ENCODE results near the gene UBASH3B.

UBASH3B gene

GRCh38 chr11:122681070-122681469 lies 25.5 kb downstream of the UBASH3B start:
- no peak for DNase-seq

GRCh38 chr11:122681735-122682134 lies 26.2 kb downstream of the UBASH3B start:
- no peak for DNase-seq

GRCh38 chr11:122682464-122682863 lies 26.9 kb downstream of the UBASH3B start:
- no peak for DNase-seq

GRCh38 chr11:122685041-122685440 lies 29.5 kb downstream of the UBASH3B start:
- DNase-seq = no peak

- DNase-seq = no peak
Observed at GRCh38 chr11:122686111-122686510, 30.6 kb downstream of the UBASH3B start.

GRCh38 chr11:122690384-122690783 lies 34.9 kb downstream of the UBASH3B start:
- DNase-seq = no peak

- DNase-seq = no peak
Observed at GRCh38 chr11:122690801-122691548, 35.5 kb downstream of the UBASH3B start.

- DNase-seq = no peak
Observed at GRCh38 chr11:122691549-122692150, 36.1 kb downstream of the UBASH3B start.

- no peak for DNase-seq
Observed at GRCh38 chr11:122692444-122692843, 36.9 kb downstream of the UBASH3B start.

GRCh38 chr11:122695076-122695615 lies 39.6 kb downstream of the UBASH3B start:
- DNase-seq = no peak

GRCh38 chr11:122696662-122697061 lies 41.1 kb downstream of the UBASH3B start:
- DNase-seq = peak; percentile 72

GRCh38 chr11:122697636-122698167 lies 42.2 kb downstream of the UBASH3B start:
- peak; percentile 49 to 60 for DNase-seq

GRCh38 chr11:122698392-122698791 lies 42.9 kb downstream of the UBASH3B start:
- no peak for DNase-seq

GRCh38 chr11:122700666-122701065 lies 45.1 kb downstream of the UBASH3B start:
- DNase-seq = no peak

GRCh38 chr11:122701143-122701542 lies 45.6 kb downstream of the UBASH3B start:
- no peak for DNase-seq

- no peak for DNase-seq
Observed at GRCh38 chr11:122703541-122704272, 48.2 kb downstream of the UBASH3B start.

GRCh38 chr11:122705396-122705795 lies 49.9 kb downstream of the UBASH3B start:
- DNase-seq = no peak

GRCh38 chr11:122706291-122707088 lies 51.0 kb downstream of the UBASH3B start:
- no peak for DNase-seq

GRCh38 chr11:122707111-122707510 lies 51.6 kb downstream of the UBASH3B start:
- DNase-seq = no peak

- no peak for DNase-seq
Observed at GRCh38 chr11:122707901-122708300, 52.4 kb downstream of the UBASH3B start.

- no peak for DNase-seq
Observed at GRCh38 chr11:122709039-122709760, 53.7 kb downstream of the UBASH3B start.

- no peak for DNase-seq
Observed at GRCh38 chr11:122711362-122711761, 55.8 kb downstream of the UBASH3B start.

Measured in CD4-positive, alpha-beta T cell treated with Interleukin-1 beta for 1 hour (primary cell).